Measurements from ENCODE around the gene GPR17.

Gene GPR17

DNA sequence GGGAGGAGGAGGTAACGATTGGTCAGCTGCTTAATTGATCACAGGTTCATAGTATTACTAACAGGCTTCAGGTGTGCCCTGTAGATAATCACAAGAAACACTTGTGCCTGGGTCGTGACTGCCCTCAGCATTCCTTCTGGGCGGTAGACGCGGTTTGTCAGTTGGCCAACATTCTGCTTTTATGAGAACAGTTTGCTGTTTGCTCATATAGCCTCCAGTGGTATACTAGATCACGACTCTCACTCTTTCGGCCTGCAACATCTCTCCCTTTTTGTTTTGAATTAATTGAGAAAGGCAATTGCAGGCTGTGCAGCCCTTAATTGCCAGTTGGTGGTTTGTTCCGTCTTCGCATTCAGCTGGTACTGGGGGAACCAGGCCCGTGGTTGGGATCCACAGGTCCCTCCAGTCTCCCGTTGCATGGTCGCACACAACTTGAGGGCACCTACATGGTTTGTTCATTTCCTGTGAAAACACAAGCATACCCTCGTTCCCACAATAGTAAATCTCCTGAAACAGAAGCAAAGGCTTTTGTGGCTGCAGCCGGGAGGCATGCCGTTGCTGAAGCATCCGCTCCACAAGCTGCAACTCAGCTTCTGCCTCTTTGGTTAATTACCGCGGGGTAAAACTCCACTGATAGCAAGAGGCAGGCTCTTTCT is 30.3 kb upstream of the GPR17 start:
- H3K36me3 ChIP-seq (ENCODE audit: control insufficient read depth in 2 of 2, insufficient read depth in 2 of 2, low read length in 2 of 2) = no peaks in the 10 kb centered on the region

DNA sequence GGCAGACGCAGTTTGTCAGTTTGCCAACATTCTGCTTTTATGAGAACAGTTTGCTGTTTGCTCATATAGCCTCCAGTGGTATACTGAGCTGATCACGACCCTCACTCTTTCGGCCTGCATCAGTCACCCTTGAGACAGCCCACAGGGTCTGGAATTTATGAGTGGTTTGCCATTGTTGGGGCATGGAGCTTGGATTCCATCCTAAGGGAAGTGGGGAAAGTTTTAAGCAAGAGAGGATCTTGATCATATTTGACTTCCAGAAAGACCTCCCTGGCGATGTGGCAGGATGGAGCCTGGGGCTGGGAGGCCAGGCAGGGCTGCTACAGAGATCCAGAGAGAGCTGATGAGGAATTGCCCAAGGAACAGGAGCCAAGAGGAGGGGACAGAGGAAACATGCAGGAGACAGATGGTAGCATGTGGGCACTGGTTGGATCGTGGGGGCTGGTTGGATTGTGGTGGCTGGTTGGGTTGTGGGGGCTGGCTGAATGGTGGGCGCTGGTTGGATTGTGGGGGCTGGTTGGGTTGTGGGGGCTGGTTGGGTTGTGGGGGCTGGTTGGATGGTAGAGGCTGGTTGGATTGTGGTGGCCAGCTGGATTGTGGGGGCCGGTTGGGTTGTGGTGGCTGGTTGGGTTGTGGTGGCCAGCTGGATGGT is 27.3 kb upstream of the GPR17 start:
- no peaks in the 10 kb centered on the region for H3K36me3 ChIP-seq (ENCODE audit: control insufficient read depth in 2 of 2, insufficient read depth in 2 of 2, low read length in 2 of 2)
- no peak overlapping the region for H3K9ac ChIP-seq (ENCODE audit: low read length in 2 of 2)
- H3K9me3 ChIP-seq (ENCODE audit: control insufficient read depth in 2 of 2, low read length in 2 of 2) = peaks cover 0 to 2% of the 10 kb centered on the region in 2 donors
- H3K4me1 ChIP-seq (ENCODE audit: control insufficient read depth, insufficient read depth, low read length) = no peaks in the 10 kb centered on the region
- H3K27me3 ChIP-seq (ENCODE audit: control insufficient read depth in 1 of 2, insufficient read depth in 2 of 2, low read length in 2 of 2) = peaks cover 15 to 17% of the 10 kb centered on the region in 2 donors
- no peak overlapping the region for H3K27ac ChIP-seq (ENCODE audit: low read length)
- H3K4me3 ChIP-seq (ENCODE audit: low read length in 2 of 2) = no peak overlapping the region

More for the DNA sequence above, 30.3 kb upstream of the GPR17 start:
- Histone ChIP-seq H3K9ac (ENCODE audit: low read length in 2 of 2) (no peak overlapping the region), H3K9me3 (ENCODE audit: control insufficient read depth in 2 of 2, low read length in 2 of 2) (peaks cover 0 to 10% of the 10 kb centered on the region in 2 donors), H3K4me3 (ENCODE audit: low read length in 2 of 2) (no peak overlapping the region), H3K27ac (ENCODE audit: low read length) (no peak overlapping the region), H3K4me1 (ENCODE audit: control insufficient read depth, insufficient read depth, low read length) (no peaks in the 10 kb centered on the region), H3K27me3 (ENCODE audit: control insufficient read depth in 1 of 2, insufficient read depth in 2 of 2, low read length in 2 of 2) (peaks cover 0 to 4% of the 10 kb centered on the region in 2 donors)

GRCh38 chr2:127619203-127619590 is 26.8 kb upstream of the GPR17 start:
- H3K9ac ChIP-seq (ENCODE audit: low read length in 2 of 2) = no peak overlapping the region
- no peak overlapping the region for H3K27ac ChIP-seq (ENCODE audit: low read length)
- no peaks in the 10 kb centered on the region for H3K36me3 ChIP-seq (ENCODE audit: control insufficient read depth in 2 of 2, insufficient read depth in 2 of 2, low read length in 2 of 2)
- H3K4me3 ChIP-seq (ENCODE audit: low read length in 2 of 2) = no peak overlapping the region
- H3K4me1 ChIP-seq (ENCODE audit: control insufficient read depth, insufficient read depth, low read length) = no peaks in the 10 kb centered on the region
- H3K27me3 ChIP-seq (ENCODE audit: control insufficient read depth in 1 of 2, insufficient read depth in 2 of 2, low read length in 2 of 2) = peaks cover 20% of the 10 kb centered on the region in 2 donors
- no peaks in the 10 kb centered on the region for H3K9me3 ChIP-seq (ENCODE audit: control insufficient read depth in 2 of 2, low read length in 2 of 2)

DNA sequence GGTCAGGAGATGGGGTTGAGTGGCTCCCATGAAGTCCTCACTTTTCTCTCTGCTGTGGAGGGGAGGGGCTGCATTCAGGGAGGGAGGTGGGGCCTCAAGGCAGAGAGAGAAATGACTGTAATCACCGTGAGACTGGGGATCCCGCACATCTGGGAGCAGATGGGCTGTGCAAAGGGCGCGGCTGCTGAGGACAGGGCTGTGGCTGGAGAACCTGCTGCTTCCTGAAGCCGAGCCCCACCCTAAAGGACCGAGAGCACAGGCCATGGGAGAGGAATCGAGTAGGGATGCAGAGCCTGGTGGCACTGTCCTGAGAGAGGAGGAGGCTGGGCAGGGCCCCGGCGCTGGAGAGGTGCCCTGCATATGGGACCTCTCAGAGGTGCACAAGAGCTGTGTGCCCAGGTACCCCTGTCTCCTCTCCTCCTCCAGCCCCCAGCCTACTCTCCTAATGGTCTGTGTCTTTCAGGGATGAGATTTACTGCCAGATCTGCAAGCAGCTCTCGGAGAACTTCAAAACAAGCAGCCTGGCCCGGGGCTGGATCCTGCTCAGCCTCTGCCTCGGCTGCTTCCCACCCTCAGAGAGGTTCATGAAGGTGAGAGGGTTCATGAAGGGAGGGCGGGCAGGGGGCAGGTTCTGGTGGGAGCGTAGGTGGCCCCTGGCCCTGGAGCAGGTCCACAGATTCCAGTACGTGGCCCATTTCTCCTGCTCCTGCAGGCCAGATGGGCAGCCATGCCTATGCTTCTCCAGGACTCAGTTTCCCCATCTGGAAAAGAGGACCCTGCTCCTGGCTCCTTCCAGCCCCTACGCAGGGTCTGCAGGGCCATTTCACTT is 25.9 kb upstream of the GPR17 start:
- no peak overlapping the region for H3K27ac ChIP-seq (ENCODE audit: low read length)
- peaks cover 22 to 28% of the 10 kb centered on the region in 2 donors for H3K27me3 ChIP-seq (ENCODE audit: control insufficient read depth in 1 of 2, insufficient read depth in 2 of 2, low read length in 2 of 2)
- no peaks in the 10 kb centered on the region for H3K4me1 ChIP-seq (ENCODE audit: control insufficient read depth, insufficient read depth, low read length)
- H3K9ac ChIP-seq (ENCODE audit: low read length in 2 of 2) = no peak overlapping the region
- no peaks in the 10 kb centered on the region for H3K9me3 ChIP-seq (ENCODE audit: control insufficient read depth in 2 of 2, low read length in 2 of 2)
- H3K36me3 ChIP-seq (ENCODE audit: control insufficient read depth in 2 of 2, insufficient read depth in 2 of 2, low read length in 2 of 2) = no peaks in the 10 kb centered on the region
- no peak overlapping the region for H3K4me3 ChIP-seq (ENCODE audit: low read length in 2 of 2)

- Histone ChIP-seq H3K36me3 (ENCODE audit: control insufficient read depth in 2 of 2, insufficient read depth in 2 of 2, low read length in 2 of 2) (no peaks in the 10 kb centered on the region), H3K4me3 (ENCODE audit: low read length in 2 of 2) (no peak overlapping the region), H3K4me1 (ENCODE audit: control insufficient read depth, insufficient read depth, low read length) (no peaks in the 10 kb centered on the region), H3K9ac (ENCODE audit: low read length in 2 of 2) (no peak overlapping the region), H3K27ac (ENCODE audit: low read length) (no peak overlapping the region), H3K9me3 (ENCODE audit: control insufficient read depth in 2 of 2, low read length in 2 of 2) (no peaks in the 10 kb centered on the region), H3K27me3 (ENCODE audit: control insufficient read depth in 1 of 2, insufficient read depth in 2 of 2, low read length in 2 of 2) (peaks cover 25 to 30% of the 10 kb centered on the region in 2 donors)
Observed at GRCh38 chr2:127620866-127621265, 25.1 kb upstream of the GPR17 start.

- Histone ChIP-seq H3K9ac (ENCODE audit: low read length in 2 of 2) (no peak overlapping the region), H3K9me3 (ENCODE audit: control insufficient read depth in 2 of 2, low read length in 2 of 2) (no peaks in the 10 kb centered on the region), H3K4me3 (ENCODE audit: low read length in 2 of 2) (no peak overlapping the region), H3K27ac (ENCODE audit: low read length) (no peak overlapping the region), H3K27me3 (ENCODE audit: control insufficient read depth in 1 of 2, insufficient read depth in 2 of 2, low read length in 2 of 2) (peaks cover 27 to 30% of the 10 kb centered on the region in 2 donors), H3K4me1 (ENCODE audit: control insufficient read depth, insufficient read depth, low read length) (no peaks in the 10 kb centered on the region), H3K36me3 (ENCODE audit: control insufficient read depth in 2 of 2, insufficient read depth in 2 of 2, low read length in 2 of 2) (no peaks in the 10 kb centered on the region)
Observed at GRCh38 chr2:127621981-127622431, 23.9 kb upstream of the GPR17 start.

DNA sequence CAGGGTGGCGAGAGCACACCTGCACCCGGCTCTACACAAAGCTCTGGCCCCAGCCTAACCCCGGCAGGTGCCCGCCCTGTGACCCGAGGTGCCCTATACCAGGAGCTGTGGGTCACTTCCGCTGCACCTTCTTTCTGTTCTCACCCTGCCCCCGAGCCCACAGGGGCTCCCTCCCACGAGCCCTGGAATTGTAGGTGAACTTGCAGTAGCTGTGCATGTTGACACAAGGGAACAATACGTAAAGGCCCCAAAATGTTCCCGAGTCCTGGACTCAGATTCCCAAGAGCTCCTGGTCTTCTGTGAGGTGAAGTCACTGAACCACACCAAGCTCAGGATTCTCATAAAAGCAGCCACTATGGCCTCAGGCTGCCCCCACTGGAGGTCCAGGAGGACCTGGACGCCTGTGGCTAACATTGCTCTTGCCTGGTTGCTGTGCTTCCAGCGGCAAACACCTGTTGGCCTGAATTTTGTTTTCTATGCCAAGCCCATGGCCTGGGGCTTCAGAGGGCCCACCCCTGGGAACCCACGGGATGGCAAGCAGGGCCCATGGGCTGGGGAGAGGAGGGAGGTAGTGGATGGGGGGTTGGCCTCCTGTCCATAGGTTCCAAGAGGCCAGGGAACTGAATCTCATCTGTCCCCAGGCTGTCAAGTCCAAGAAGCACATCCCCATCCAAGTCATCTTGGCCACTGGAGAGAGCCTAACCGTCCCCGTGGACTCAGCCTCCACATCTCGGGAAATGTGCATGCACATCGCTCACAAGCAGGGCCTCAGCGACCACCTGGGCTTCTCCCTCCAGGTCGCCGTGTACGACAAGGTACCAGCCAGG is 23.2 kb upstream of the GPR17 start:
- H3K27me3 ChIP-seq (ENCODE audit: control insufficient read depth in 1 of 2, insufficient read depth in 2 of 2, low read length in 2 of 2) = peaks cover 27 to 30% of the 10 kb centered on the region in 2 donors
- H3K4me1 ChIP-seq (ENCODE audit: control insufficient read depth, insufficient read depth, low read length) = no peaks in the 10 kb centered on the region
- no peaks in the 10 kb centered on the region for H3K36me3 ChIP-seq (ENCODE audit: control insufficient read depth in 2 of 2, insufficient read depth in 2 of 2, low read length in 2 of 2)
- no peak overlapping the region for H3K9ac ChIP-seq (ENCODE audit: low read length in 2 of 2)
- H3K27ac ChIP-seq (ENCODE audit: low read length) = no peak overlapping the region
- no peaks in the 10 kb centered on the region for H3K9me3 ChIP-seq (ENCODE audit: control insufficient read depth in 2 of 2, low read length in 2 of 2)
- no peak overlapping the region for H3K4me3 ChIP-seq (ENCODE audit: low read length in 2 of 2)

DNA sequence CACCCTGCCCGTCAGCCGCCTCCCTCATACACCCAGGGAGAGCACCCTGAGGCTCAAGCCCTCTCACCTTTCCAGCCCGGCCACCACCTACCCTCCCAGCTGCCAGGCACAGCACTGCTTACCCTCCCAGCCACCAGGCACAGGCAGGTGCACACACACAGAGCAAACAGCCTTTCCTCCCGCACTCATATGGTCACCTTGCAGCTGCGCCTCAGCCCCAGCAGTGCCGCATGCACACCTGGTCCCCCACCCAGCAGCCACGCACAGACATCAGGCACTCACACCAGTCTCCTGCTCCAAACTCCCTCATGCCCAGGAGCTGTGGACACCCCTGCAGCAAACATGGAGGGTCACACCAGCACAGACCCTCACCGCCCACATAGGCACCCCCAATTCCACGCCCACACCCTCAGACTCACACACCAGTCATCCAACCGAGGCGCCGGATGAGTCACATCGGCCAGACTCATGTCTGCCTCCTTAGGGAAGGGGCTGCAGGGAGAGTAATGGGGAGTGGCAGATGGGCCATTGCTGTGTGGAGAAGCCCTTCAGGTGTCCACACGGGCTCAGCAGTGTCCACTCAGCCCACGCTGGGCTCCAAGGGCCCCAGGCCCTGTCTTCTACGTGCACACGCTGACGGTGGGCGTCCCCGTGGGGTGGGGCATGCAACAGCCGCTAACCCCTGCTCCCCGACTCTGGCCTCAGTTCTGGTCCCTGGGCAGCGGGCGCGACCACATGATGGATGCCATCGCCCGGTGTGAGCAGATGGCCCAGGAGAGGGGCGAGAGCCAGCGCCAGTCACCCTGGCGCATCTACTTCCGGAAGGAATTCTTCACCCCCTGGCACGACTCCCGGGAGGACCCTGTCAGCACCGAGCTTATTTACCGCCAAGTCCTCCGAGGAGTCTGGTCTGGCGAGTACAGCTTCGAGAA is 22.3 kb upstream of the GPR17 start:
- peaks cover 27 to 30% of the 10 kb centered on the region in 2 donors for H3K27me3 ChIP-seq (ENCODE audit: control insufficient read depth in 1 of 2, insufficient read depth in 2 of 2, low read length in 2 of 2)
- no peaks in the 10 kb centered on the region for H3K36me3 ChIP-seq (ENCODE audit: control insufficient read depth in 2 of 2, insufficient read depth in 2 of 2, low read length in 2 of 2)
- no peak overlapping the region for H3K9ac ChIP-seq (ENCODE audit: low read length in 2 of 2)
- no peaks in the 10 kb centered on the region for H3K9me3 ChIP-seq (ENCODE audit: control insufficient read depth in 2 of 2, low read length in 2 of 2)
- no peak overlapping the region for H3K27ac ChIP-seq (ENCODE audit: low read length)
- H3K4me1 ChIP-seq (ENCODE audit: control insufficient read depth, insufficient read depth, low read length) = no peaks in the 10 kb centered on the region
- no peak overlapping the region for H3K4me3 ChIP-seq (ENCODE audit: low read length in 2 of 2)

DNA sequence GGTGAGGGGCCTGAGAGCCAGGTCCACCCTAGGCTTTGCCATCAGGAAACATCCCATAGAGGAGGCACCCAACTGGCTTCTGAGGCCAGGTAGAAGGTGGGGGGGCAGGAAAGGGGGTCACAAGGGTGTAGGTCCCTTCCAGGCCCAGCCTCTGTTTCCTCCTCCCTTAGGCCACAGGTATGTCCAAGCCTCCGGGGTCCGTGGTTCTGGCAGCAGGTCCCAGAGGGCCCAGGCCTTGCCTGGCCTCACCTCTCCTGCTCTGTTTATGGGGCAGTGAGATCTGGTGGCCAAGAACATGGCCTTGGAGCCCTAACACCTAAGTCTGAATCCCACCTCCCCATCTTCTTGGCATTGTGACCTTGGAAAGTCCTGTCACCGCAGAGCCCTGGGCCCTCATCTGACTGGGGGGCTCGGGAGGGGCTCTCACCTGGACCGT is 21.6 kb upstream of the GPR17 start:
- Histone ChIP-seq H3K27me3 (ENCODE audit: control insufficient read depth in 1 of 2, insufficient read depth in 2 of 2, low read length in 2 of 2) (peaks cover 27 to 30% of the 10 kb centered on the region in 2 donors), H3K4me1 (ENCODE audit: control insufficient read depth, insufficient read depth, low read length) (no peaks in the 10 kb centered on the region), H3K9ac (ENCODE audit: low read length in 2 of 2) (no peak overlapping the region), H3K27ac (ENCODE audit: low read length) (no peak overlapping the region), H3K36me3 (ENCODE audit: control insufficient read depth in 2 of 2, insufficient read depth in 2 of 2, low read length in 2 of 2) (no peaks in the 10 kb centered on the region), H3K9me3 (ENCODE audit: control insufficient read depth in 2 of 2, low read length in 2 of 2) (no peaks in the 10 kb centered on the region), H3K4me3 (ENCODE audit: low read length in 2 of 2) (no peak overlapping the region)

Data from stomach smooth muscle (tissue), 2 donors.